ENCODE data around the gene PCDHB16.
"Not testable (repeated sequence)": the region's sequence is repeated elsewhere in the genome, so short reads cannot be mapped to it uniquely, and the experiment has no call there.

PCDHB16 gene

GRCh38 chr5:141184117-141184855 lies 2.1 kb downstream of the PCDHB16 start:
- not testable (repeated sequence) for DNase-seq (ENCODE audit: low read depth, low spot score)

DNA sequence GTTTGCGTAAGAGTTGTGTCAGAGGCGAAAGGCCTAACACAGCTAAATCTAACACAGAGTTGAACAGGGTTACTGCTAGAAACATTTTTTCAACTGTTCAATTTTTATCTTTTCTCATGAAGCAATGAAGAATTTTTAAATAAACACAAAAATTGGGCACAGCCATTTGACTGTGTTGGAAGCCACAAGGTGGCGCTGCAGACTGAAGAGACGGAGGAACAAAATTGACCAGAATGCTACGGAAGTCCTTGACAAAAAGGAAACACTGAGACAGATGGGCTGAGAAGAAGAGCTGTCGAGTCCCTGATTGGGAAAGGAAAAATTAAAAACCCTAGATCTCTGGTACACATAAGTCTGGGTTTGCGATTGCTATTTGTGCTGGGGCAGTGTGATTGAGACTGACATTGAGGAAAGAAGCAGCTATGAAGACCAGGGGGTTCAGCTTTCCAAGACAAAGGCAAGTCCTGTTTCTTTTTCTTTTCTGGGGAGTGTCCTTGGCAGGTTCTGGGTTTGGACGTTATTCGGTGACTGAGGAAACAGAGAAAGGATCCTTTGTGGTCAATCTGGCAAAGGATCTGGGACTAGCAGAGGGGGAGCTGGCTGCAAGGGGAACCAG lies 4.8 kb downstream of the PCDHB16 start, which contains the start of gene PCDHB9:
TSS of gene PCDHB9 (plus strand) at position 265 of the 616 bp plus-strand sequence. CDS start at position 423, 158 bp downstream.
- DNase-seq (ENCODE audit: low read depth, low spot score): no peak

DNA sequence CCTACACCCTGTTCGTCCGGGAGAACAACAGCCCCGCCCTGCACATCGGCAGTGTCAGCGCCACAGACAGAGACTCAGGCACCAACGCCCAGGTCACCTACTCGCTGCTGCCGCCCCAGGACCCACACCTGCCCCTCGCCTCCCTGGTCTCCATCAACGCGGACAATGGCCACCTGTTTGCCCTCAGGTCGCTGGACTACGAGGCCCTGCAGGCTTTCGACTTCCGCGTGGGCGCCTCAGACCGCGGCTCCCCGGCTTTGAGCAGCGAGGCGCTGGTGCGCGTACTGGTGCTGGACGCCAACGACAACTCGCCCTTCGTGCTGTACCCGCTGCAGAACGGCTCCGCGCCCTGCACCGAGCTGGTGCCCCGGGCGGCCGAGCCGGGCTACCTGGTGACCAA lies 6.5 kb downstream of the PCDHB16 start:
- DNase-seq (ENCODE audit: low read depth, low spot score): not testable (repeated sequence)

DNA sequence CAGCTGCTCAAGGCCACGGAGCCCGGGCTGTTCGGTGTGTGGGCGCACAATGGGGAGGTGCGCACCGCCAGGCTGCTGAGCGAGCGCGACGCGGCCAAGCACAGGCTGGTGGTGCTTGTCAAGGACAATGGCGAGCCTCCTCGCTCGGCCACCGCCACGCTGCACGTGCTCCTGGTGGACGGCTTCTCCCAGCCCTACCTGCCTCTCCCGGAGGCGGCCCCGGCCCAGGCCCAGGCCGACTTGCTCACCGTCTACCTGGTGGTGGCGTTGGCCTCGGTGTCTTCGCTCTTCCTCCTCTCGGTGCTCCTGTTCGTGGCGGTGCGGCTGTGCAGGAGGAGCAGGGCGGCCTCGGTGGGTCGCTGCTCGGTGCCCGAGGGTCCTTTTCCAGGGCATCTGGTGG lies 6.9 kb downstream of the PCDHB16 start:
- not testable (repeated sequence) for DNase-seq (ENCODE audit: low read depth, low spot score)

- DNase-seq (ENCODE audit: low read depth, low spot score): no peak
Measured at GRCh38 chr5:141192110-141192725, 10.0 kb downstream of the PCDHB16 start, which contains the start of gene PCDHB10. Gene PCDHB10, plus strand, starts transcription at chr5:141192353. Its CDS starts 200 bp downstream, at chr5:141192553.

DNA sequence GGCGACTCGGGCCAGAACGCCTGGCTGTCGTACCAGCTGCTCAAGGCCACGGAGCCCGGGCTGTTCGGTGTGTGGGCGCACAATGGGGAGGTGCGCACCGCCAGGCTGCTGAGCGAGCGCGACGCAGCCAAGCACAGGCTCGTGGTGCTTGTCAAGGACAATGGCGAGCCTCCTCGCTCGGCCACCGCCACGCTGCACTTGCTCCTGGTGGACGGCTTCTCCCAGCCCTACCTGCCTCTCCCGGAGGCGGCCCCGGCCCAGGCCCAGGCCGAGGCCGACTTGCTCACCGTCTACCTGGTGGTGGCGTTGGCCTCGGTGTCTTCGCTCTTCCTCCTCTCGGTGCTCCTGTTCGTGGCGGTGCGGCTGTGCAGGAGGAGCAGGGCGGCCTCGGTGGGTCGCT lies 12.1 kb downstream of the PCDHB16 start:
- not testable (repeated sequence) for DNase-seq (ENCODE audit: low read depth, low spot score)

GRCh38 chr5:141196363-141196762 lies 14.2 kb downstream of the PCDHB16 start:
- no peak for DNase-seq (ENCODE audit: low read depth, low spot score)

DNA sequence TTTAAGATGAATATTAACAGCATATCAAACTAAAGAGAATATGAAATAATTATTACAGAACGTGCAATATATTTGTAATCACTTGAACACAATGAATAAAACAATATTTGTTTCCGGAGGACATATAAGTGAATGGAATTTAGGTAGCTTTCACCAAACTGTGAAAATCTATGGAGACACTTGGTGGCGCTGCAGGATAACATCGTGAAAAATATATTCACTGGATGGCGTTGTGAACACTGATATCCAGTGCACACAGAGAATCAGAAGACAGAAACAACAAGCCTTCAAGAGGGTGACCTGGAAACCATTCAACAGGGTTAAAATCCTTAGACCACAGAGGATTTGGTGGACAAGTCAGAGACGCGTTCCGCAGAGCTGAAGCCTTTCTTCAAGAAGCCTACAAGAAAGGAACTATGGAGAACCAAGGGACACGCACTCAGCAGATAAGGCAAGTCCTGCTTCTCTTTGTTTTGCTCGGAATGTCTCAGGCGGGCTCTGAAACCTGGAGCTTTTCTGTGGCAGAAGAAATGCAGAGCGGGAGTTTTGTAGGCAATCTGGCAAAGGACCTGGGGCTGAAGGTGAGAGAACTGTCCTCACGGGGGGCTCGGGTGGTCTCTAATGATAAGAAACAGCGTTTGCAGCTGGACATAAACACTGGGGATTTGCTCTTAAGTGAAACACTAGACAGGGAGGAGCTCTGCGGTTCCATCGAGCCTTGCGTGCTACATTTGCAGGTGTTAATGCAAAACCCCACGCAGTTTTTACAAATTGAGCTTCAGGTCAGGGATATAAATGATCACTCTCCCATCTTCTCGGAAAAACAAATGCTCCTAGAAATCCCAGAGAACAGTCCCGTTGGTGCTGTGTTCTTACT lies 17.4 kb downstream of the PCDHB16 start, which contains the start of gene PCDHB11:
TSS of gene PCDHB11 (plus strand) at position 269 of the 877 bp plus-strand sequence. CDS start at position 417, 148 bp downstream.
- no peak for DNase-seq (ENCODE audit: low read depth, low spot score)

- DNase-seq (ENCODE audit: low read depth, low spot score): not testable (repeated sequence)
Measured at GRCh38 chr5:141201126-141201525, 18.9 kb downstream of the PCDHB16 start.

DNA sequence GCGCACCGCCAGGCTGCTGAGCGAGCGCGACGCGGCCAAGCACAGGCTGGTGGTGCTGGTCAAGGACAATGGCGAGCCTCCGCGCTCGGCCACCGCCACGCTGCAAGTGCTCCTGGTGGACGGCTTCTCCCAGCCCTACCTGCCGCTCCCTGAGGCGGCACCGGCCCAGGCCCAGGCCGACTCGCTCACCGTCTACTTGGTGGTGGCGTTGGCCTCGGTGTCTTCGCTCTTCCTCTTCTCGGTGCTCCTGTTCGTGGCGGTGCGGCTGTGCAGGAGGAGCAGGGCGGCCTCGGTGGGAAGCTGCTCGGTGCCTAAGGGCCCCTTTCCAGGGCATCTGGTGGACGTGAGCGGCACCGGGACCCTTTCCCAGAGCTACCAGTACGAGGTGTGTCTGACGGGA lies 19.5 kb downstream of the PCDHB16 start:
- DNase-seq (ENCODE audit: low read depth, low spot score): not testable (repeated sequence)

DNA sequence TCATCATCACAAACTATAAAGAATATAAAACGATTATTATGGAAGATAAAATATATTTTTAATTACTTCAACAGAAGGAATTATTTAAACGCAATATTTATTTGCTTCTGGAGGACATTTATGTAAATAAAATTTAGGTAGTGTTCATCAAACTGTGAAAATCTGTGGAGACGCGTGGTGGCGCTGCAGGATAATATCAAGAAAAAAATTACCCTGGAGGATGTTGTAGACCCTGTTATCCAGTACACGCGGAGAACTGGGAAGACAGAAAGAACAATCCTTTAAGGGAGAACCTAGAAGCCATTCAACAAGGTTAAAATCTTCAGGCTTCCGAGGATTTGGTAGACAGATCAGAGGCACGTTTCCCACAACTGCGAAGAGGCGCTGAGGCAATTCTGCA lies 26.3 kb downstream of the PCDHB16 start, which contains the start of gene PCDHB12:
TSS of gene PCDHB12 (plus strand) at position 242 of the 400 bp plus-strand sequence. CDS start 189 bp downstream, outside the sequence.
- DNase-seq (ENCODE audit: low read depth, low spot score): no peak

- not testable (repeated sequence) for DNase-seq (ENCODE audit: low read depth, low spot score)
Measured at GRCh38 chr5:141210281-141210680, 28.1 kb downstream of the PCDHB16 start.

DNA sequence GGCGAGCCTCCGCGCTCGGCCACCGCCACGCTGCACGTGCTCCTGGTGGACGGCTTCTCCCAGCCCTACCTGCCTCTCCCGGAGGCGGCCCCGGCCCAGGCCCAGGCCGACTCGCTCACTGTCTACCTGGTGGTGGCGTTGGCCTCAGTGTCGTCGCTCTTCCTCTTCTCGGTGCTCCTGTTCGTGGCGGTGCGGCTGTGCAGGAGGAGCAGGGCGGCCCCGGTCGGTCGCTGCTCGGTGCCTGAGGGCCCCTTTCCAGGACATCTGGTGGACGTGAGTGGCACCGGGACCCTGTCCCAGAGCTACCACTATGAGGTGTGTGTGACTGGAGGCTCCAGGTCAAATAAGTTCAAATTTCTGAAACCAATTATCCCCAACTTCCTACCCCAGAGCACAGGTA lies 28.7 kb downstream of the PCDHB16 start:
- DNase-seq (ENCODE audit: low read depth, low spot score): not testable (repeated sequence)

DNA sequence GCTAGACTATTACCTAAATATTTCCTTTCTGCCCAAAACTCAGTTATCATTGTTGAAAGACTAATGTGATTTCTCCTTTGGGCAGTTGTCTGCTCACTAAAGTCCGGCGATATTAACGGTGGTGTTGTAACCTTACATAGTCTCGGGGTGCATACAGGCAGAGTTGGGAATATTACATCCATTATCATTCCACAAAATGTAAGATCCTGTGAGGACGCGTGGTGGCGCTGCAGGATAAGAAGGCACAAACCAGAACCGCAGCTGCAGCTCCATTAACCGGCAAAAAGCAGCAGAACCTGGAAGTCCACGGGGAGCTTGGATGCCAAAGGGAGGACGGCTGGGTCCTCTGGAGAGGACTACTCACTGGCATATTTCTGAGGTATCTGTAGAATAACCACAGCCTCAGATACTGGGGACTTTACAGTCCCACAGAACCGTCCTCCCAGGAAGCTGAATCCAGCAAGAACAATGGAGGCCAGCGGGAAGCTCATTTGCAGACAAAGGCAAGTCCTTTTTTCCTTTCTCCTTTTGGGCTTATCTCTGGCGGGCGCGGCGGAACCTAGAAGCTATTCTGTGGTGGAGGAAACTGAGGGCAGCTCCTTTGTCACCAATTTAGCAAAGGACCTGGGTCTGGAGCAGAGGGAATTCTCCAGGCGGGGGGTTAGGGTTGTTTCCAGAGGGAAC lies 31.6 kb downstream of the PCDHB16 start, which contains the start of gene PCDHB13:
TSS of gene PCDHB13 (plus strand) at position 264 of the 684 bp plus-strand sequence. CDS start at position 469, 205 bp downstream.
- DNase-seq (ENCODE audit: low read depth, low spot score): not testable (repeated sequence)

GRCh38 chr5:141214583-141214982 lies 32.4 kb downstream of the PCDHB16 start:
- DNase-seq (ENCODE audit: low read depth, low spot score): not testable (repeated sequence)

- not testable (repeated sequence) for DNase-seq (ENCODE audit: low read depth, low spot score)
Measured at GRCh38 chr5:141215504-141215903, 33.3 kb downstream of the PCDHB16 start.

GRCh38 chr5:141216035-141216434 lies 33.8 kb downstream of the PCDHB16 start:
- DNase-seq (ENCODE audit: low read depth, low spot score): not testable (repeated sequence)

DNA sequence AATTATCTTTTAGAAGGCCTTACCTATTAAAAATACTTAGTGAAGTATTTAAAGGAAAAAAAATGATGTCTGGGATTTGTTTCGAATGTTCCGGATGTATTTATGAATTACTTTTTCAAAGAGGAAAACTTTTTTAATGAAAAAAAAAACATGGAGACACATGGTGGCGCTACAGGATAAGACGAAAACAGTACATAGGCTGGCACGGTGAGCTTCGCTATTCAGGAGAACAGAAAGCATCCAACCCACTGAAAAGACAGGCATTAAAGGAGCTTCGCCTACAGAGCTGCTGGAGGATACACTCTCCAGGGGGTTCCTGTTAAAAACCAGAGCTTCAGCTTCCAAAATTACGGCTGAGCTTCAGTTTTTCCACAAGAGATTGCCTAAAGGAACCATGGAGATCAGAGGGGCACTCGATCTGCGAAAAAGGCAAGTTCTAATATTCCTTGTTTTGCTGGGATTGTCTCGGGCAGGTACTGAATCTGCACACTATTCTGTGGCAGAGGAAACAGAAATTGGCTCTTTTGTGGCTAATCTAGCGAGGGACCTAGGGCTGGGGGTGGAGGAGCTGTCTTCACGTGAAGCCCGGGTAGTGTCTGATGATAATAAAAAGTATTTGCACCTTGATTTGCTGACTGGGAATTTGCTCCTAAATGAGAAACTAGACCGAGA lies 41.1 kb downstream of the PCDHB16 start, which contains the start of gene PCDHB14:
TSS of gene PCDHB14 (plus strand) at position 232 of the 672 bp plus-strand sequence. CDS start at position 395, 163 bp downstream.
- no peak for DNase-seq (ENCODE audit: low read depth, low spot score)

GRCh38 chr5:141224844-141225243 lies 42.7 kb downstream of the PCDHB16 start:
- not testable (repeated sequence) for DNase-seq (ENCODE audit: low read depth, low spot score)

DNA sequence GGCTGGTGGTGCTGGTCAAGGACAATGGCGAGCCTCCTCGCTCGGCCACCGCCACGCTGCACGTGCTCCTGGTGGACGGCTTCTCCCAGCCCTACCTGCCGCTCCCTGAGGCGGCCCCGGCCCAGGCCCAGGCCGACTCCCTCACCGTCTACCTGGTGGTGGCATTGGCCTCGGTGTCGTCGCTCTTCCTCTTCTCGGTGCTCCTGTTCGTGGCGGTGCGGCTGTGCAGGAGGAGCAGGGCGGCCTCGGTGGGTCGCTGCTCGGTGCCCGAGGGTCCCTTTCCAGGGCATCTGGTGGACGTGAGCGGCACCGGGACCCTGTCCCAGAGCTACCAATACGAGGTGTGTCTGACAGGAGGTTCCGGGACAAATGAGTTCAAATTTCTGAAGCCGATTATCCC lies 43.2 kb downstream of the PCDHB16 start:
- not testable (repeated sequence) for DNase-seq (ENCODE audit: low read depth, low spot score)

Measured in activated CD4-positive, CD25-positive, alpha-beta regulatory T cell treated with anti-CD3 and anti-CD28 coated beads, Interleukin-2, amount 50 U/mL, for 16 hours (primary cell).